Gastrocnemius medialis (tissue), 4 donors: ENCODE results near the gene MAP2K5.

ENCODE experiments used
- CTCF ChIP-seq, 5 experiments: fragments of 450-650 bp in 3 of 5; fragments of 200-600 bp in 2 of 5; sonication (generic) in 2 of 5; IDR thresholded peaks in 4 of 5; conservative IDR thresholded peaks in 1 of 5; 1 replicate in 4 of 5; 2 replicates in 1 of 5; pipeline ENCODE4 v1.5.1; 2016 to 2019; ENCODE audit warnings: antibody characterized with exemption in 5 of 5, mild to moderate bottlenecking in 3 of 5, moderate library complexity in 3 of 5
- POLR2A ChIP-seq, 2 donors: fragments of 450-650 bp; IDR thresholded peaks; one replicate each; pipeline ENCODE4 v1.6.1; 2017; ENCODE audit warnings: antibody characterized with exemption in 2 of 2, mild to moderate bottlenecking in 2 of 2, moderate library complexity in 2 of 2

GRCh38 chr15:67781061-67781460 is 238.6 kb downstream of the MAP2K5 start:
- TF ChIP-seq CTCF (IDR thresholded peaks at IDR 0.05 in 4 of 5, conservative IDR thresholded peaks at IDR 0.05 in 1 of 5) (no peak), POLR2A (IDR thresholded peaks at IDR 0.05) (no peak)
